H9 (cell line): ENCODE results near the gene SMURF1. TPM values are rescaled to one million over a fixed set of nuclear protein-coding genes. Genes with fewer than 3 reads are reported as not detected.

Experiments used
- DNase-seq: peaks from one replicate; pipeline ENCODE4 v3.0.0-alpha.2; 2017
- H2AFZ ChIP-seq: one replicate; pipeline ENCODE4 v1.6.1; 2013; ENCODE audit warnings: mild to moderate bottlenecking, low read length, control low read depth, moderate library complexity
- H2AK5ac ChIP-seq: 2 replicates; pipeline ENCODE4 v1.6.1; 2013; ENCODE audit warnings: low read length, control low read depth, mixed read lengths; ENCODE audit not compliant: insufficient read length
- H2BK120ac ChIP-seq: one replicate; pipeline ENCODE4 v1.6.1; 2013; ENCODE audit warnings: low read depth, mild to moderate bottlenecking, low read length, control low read depth, inconsistent platforms; ENCODE audit not compliant: poor library complexity, severe bottlenecking
- H2BK12ac ChIP-seq: 2 replicates; pipeline ENCODE4 v1.6.1; 2013; ENCODE audit warnings: low read length, control low read depth, mixed read lengths, low read depth; ENCODE audit not compliant: insufficient read length
- H2BK15ac ChIP-seq: 2 replicates; pipeline ENCODE4 v1.6.1; 2013; ENCODE audit warnings: low read depth, low read length, control low read depth
- H2BK20ac ChIP-seq: one replicate; pipeline ENCODE4 v1.6.1; 2013; ENCODE audit warnings: low read depth, mild to moderate bottlenecking, low read length, control low read depth, inconsistent platforms; ENCODE audit not compliant: poor library complexity, severe bottlenecking
- H2BK5ac ChIP-seq: 2 replicates; pipeline ENCODE4 v1.6.1; 2013; ENCODE audit warnings: low read length, control low read depth, mixed read lengths; ENCODE audit not compliant: insufficient read length
- H3K14ac ChIP-seq: 2 replicates; pipeline ENCODE4 v1.6.1; 2013; ENCODE audit warnings: low read length, control low read depth; ENCODE audit not compliant: insufficient read depth
- H3K18ac ChIP-seq: 2 replicates; pipeline ENCODE4 v1.6.1; 2013; ENCODE audit warnings: low read depth, mild to moderate bottlenecking, mixed read lengths, low read length, control low read depth; ENCODE audit not compliant: insufficient read length
- H3K23ac ChIP-seq: 2 replicates; pipeline ENCODE4 v1.6.1; 2013; ENCODE audit warnings: low read length, control low read depth, mixed read lengths, low read depth; ENCODE audit not compliant: insufficient read length
- H3K23me2 ChIP-seq: 2 replicates; pipeline ENCODE4 v1.6.1; 2013; ENCODE audit warnings: low read depth, mild to moderate bottlenecking, mixed read lengths, low read length, control low read depth; ENCODE audit not compliant: insufficient read length, poor library complexity, severe bottlenecking
- H3K27ac ChIP-seq: 2 replicates; pipeline ENCODE4 v1.5.1; 2013; ENCODE audit warnings: low read length, control low read depth, mixed read lengths, low read depth; ENCODE audit not compliant: insufficient read length
- H3K27me3 ChIP-seq: 2 replicates; pipeline ENCODE4 v1.6.1; 2013; ENCODE audit warnings: low read length, control low read depth, inconsistent platforms; ENCODE audit not compliant: insufficient read depth
- H3K4ac ChIP-seq: 2 replicates; pipeline ENCODE4 v1.6.1; 2013; ENCODE audit warnings: low read depth, mild to moderate bottlenecking, control low read depth, inconsistent platforms, low read length, moderate library complexity
- H3K4me1 ChIP-seq: 2 replicates; pipeline ENCODE4 v1.6.1; 2013; ENCODE audit warnings: low read length, control low read depth, inconsistent platforms; ENCODE audit not compliant: insufficient read depth
- H3K4me2 ChIP-seq: 2 replicates; pipeline ENCODE4 v1.6.1; 2013; ENCODE audit warnings: low read length, control low read depth, mixed read lengths; ENCODE audit not compliant: insufficient read length, insufficient read depth
- H3K56ac ChIP-seq: 2 replicates; pipeline ENCODE4 v1.6.1; 2013; ENCODE audit warnings: low read depth, mild to moderate bottlenecking, mixed read lengths, low read length, control low read depth; ENCODE audit not compliant: insufficient read length
- H3K79me1 ChIP-seq: 2 replicates; pipeline ENCODE4 v1.6.1; 2013; ENCODE audit warnings: low read depth, mild to moderate bottlenecking, moderate library complexity, low read length, control low read depth, inconsistent platforms; ENCODE audit not compliant: insufficient read depth, poor library complexity, severe bottlenecking
- H3K79me2 ChIP-seq: 2 replicates; pipeline ENCODE4 v1.6.1; 2013; ENCODE audit warnings: low read length, control low read depth, inconsistent platforms; ENCODE audit not compliant: insufficient read depth
- H3K9ac ChIP-seq: 2 replicates; pipeline ENCODE4 v1.6.1; 2013; ENCODE audit warnings: low read length, control low read depth, mixed read lengths; ENCODE audit not compliant: insufficient read length; ENCODE audit errors: extremely low read depth
- H3K9me3 ChIP-seq: one replicate; pipeline ENCODE4 v1.6.1; 2013; ENCODE audit warnings: low read depth, low read length, inconsistent platforms; ENCODE audit not compliant: control insufficient read depth
- H3T11ph ChIP-seq: one replicate; pipeline ENCODE4 v1.6.1; 2013; ENCODE audit warnings: mild to moderate bottlenecking, low read length, control low read depth, inconsistent platforms
- H4K20me1 ChIP-seq: one replicate; pipeline ENCODE4 v1.6.1; 2013; ENCODE audit not compliant: control insufficient read depth, insufficient read length, insufficient read depth
- H4K5ac ChIP-seq: 2 replicates; pipeline ENCODE4 v1.6.1; 2013; ENCODE audit warnings: low read depth, mild to moderate bottlenecking, mixed read lengths, low read length, control low read depth; ENCODE audit not compliant: insufficient read length
- H4K8ac ChIP-seq: replicated peaks from 2 replicates; pipeline ENCODE4 v1.6.1; 2013; ENCODE audit warnings: low read length, control low read depth, mixed read lengths, low read depth; ENCODE audit not compliant: insufficient read length
- H4K91ac ChIP-seq: 2 replicates; pipeline ENCODE4 v1.6.1; 2013; ENCODE audit warnings: low read depth, mild to moderate bottlenecking, moderate library complexity, mixed read lengths, low read length, control low read depth; ENCODE audit not compliant: insufficient read length
- H3K27ac Mint-ChIP-seq, 3 experiments: 2 replicates in 2 of 3; 3 replicates in 1 of 3; pipeline ENCODE4 v1.8.0; 2020 to 2021; ENCODE audit warnings: mixed read lengths in 3 of 3, mild to moderate bottlenecking in 1 of 3, moderate library complexity in 1 of 3
- H3K27me3 Mint-ChIP-seq: 2 replicates; pipeline ENCODE4 v1.8.0; 2021; ENCODE audit warnings: low read depth, mild to moderate bottlenecking, moderate library complexity, mixed read lengths
- H3K36me3 Mint-ChIP-seq, 3 experiments: 2 replicates in 2 of 3; 3 replicates in 1 of 3; pipeline ENCODE4 v1.8.0; 2020 to 2021; ENCODE audit warnings: low read depth in 3 of 3, mixed read lengths in 3 of 3; ENCODE audit not compliant: insufficient read depth in 1 of 3
- H3K4me1 Mint-ChIP-seq, 2 experiments: 2 replicates each; pipeline ENCODE4 v1.8.0; 2020; ENCODE audit warnings: mixed read lengths in 2 of 2
- H3K4me3 Mint-ChIP-seq, 2 experiments: 2 replicates in 1 of 2; 3 replicates in 1 of 2; pipeline ENCODE4 v1.8.0; 2020 to 2021; ENCODE audit warnings: mild to moderate bottlenecking in 2 of 2, mixed read lengths in 2 of 2, moderate library complexity in 1 of 2
- H3K9me3 Mint-ChIP-seq, 2 experiments: 2 replicates in 1 of 2; 3 replicates in 1 of 2; pipeline ENCODE4 v1.8.0; 2020; ENCODE audit warnings: mild to moderate bottlenecking in 2 of 2, mixed read lengths in 2 of 2, moderate library complexity in 1 of 2
- WGBS: extraction: QIAGEN DNeasy Blood & Tissue Kit; methylation state at CpG from one replicate; pipeline ENCODE4 v1.1.7; 2013; ENCODE audit warnings: missing lambda C conversion rate, low lambda C conversion rate, mixed read lengths; ENCODE audit not compliant: insufficient read length; ENCODE audit errors: extremely low coverage; 5-methylcytosine and 5-hydroxymethylcytosine counted together
- total RNA-seq: library from RNA; stranded (reverse); gene quantifications from 2 replicates; pipeline ENCODE4 v1.2.1, GENCODE V29; 2021
- TF ChIP-seq, protein P1 (sequence below): fragments of 200-600 bp; sonication (generic); conservative IDR thresholded peaks from 3 replicates; pipeline ENCODE4 v1.8.0; 2021; ENCODE audit warnings: antibody characterized with exemption, mild to moderate bottlenecking

The SMURF1 gene
- total RNA-seq, 1 experiment from 2014 or later = 29.4 TPM

DNA sequence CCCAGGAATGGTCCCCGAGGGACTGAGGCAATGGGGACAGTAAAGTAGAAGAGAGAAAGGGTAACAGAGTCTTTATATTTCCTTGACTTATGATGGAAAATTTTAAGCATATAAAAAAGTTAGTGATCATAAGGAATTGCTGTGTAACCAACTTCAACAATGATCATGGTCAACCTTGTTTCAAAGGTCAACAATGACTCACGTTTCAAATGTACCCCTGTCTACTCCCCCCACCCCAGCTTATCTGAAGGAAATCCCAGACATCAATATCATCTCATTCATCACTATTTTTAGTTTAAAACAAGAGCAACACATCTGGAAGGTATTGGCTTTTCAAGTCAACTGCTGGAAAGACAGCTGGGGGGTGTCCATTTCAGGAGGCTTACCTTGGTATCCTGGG is 92.9 kb downstream of the SMURF1 start:
- Histone ChIP-seq H3K27me3 (no peaks in the 10 kb centered on the region), H2BK20ac (no peak overlapping the region), H3K56ac (no peak overlapping the region), H3K9ac (no peak overlapping the region), H3K23me2 (no peaks in the 10 kb centered on the region), H3T11ph (no peak overlapping the region), H3K79me1 (no peaks in the 10 kb centered on the region), H3K4me2 (no peak overlapping the region), H3K18ac (no peak overlapping the region), H3K27ac (no peak overlapping the region), H2BK120ac (no peak overlapping the region), H3K9me3 (no peaks in the 10 kb centered on the region), H4K8ac (no peak overlapping the region), H2AFZ (no peak overlapping the region), H2AK5ac (no peak overlapping the region), H3K4ac (no peak overlapping the region), H4K91ac (no peak overlapping the region), H3K4me1 (no peaks in the 10 kb centered on the region), H3K79me2 (no peaks in the 10 kb centered on the region), H2BK5ac (no peak overlapping the region), H3K14ac (no peak overlapping the region), H3K23ac (no peak overlapping the region), H2BK15ac (no peak overlapping the region), H4K20me1 (no peaks in the 10 kb centered on the region), H4K5ac (no peak overlapping the region), H2BK12ac (no peak overlapping the region)
- no peak overlapping the region for H3K27ac Mint-ChIP-seq
- no CpG with 5 or more reads among the region's 2 CpGs for WGBS
- H3K27me3 Mint-ChIP-seq = no peaks in the 10 kb centered on the region
- H3K4me1 Mint-ChIP-seq = no peaks in the 10 kb centered on the region; a peak in 1 of 4 replicates
- H3K36me3 Mint-ChIP-seq = peaks cover 27 to 77% (median 64%) of the 10 kb centered on the region in 3 experiments; a peak in 6 of 7 replicates
- DNase-seq = no peak
- no peak overlapping the region for H3K4me3 Mint-ChIP-seq
- H3K9me3 Mint-ChIP-seq = no peaks in the 10 kb centered on the region
- TF ChIP-seq, protein P1, sequence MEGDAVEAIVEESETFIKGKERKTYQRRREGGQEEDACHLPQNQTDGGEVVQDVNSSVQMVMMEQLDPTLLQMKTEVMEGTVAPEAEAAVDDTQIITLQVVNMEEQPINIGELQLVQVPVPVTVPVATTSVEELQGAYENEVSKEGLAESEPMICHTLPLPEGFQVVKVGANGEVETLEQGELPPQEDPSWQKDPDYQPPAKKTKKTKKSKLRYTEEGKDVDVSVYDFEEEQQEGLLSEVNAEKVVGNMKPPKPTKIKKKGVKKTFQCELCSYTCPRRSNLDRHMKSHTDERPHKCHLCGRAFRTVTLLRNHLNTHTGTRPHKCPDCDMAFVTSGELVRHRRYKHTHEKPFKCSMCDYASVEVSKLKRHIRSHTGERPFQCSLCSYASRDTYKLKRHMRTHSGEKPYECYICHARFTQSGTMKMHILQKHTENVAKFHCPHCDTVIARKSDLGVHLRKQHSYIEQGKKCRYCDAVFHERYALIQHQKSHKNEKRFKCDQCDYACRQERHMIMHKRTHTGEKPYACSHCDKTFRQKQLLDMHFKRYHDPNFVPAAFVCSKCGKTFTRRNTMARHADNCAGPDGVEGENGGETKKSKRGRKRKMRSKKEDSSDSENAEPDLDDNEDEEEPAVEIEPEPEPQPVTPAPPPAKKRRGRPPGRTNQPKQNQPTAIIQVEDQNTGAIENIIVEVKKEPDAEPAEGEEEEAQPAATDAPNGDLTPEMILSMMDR = no peak
